Uterus (tissue), 2 donors: ENCODE measurements around the gene ATF7.

Experiments used
- CTCF ChIP-seq, 4 experiments: fragments of 200-600 bp in 2 of 4; fragments of 450-650 bp in 2 of 4; sonication (generic) in 2 of 4; IDR thresholded peaks; one replicate each; pipeline ENCODE4 v1.5.1; 2016 to 2019; ENCODE audit warnings: antibody characterized with exemption in 4 of 4, mild to moderate bottlenecking in 2 of 4, moderate library complexity in 1 of 4
- POLR2A ChIP-seq, 2 donors: fragments of 450-650 bp; IDR thresholded peaks; one replicate each; pipeline ENCODE4 v1.6.1; 2016; ENCODE audit warnings: antibody characterized with exemption in 2 of 2, mild to moderate bottlenecking in 1 of 2, moderate library complexity in 1 of 2

- TF ChIP-seq CTCF (IDR thresholded peaks at IDR 0.05): no peak
- TF ChIP-seq POLR2A (IDR thresholded peaks at IDR 0.05): no peak
Measured at GRCh38 chr12:53670971-53671370, 44.8 kb upstream of the ATF7 start.
